GM18498 (cell line): ENCODE results near the gene NMNAT3.
A peak's percentile ranks its signal among the peaks of the same experiment; 100 is the strongest.
"Not testable (repeated sequence)": the region's sequence is repeated elsewhere in the genome, so short reads cannot be mapped to it uniquely, and the experiment has no call there.

Experiments used
- ATAC-seq: cut with Tn5 transposase; IDR thresholded peaks from one replicate; pipeline ENCODE4 v1.9.1; 2021; ENCODE audit warnings: mild to moderate bottlenecking, moderate library complexity; ENCODE audit not compliant: unreplicated experiment

NMNAT3 gene

GRCh38 chr3:139586420-139587017 lies 91.3 kb downstream of the NMNAT3 start:
- peak; percentile 93 for ATAC-seq

- no peak for ATAC-seq
These were observed 92.0 kb downstream of the NMNAT3 start for GRCh38 chr3:139585820-139586219.

- ATAC-seq = not testable (repeated sequence)
These were observed 94.1 kb downstream of the NMNAT3 start for GRCh38 chr3:139583651-139584050.

- no peak for ATAC-seq
These were observed 99.0 kb downstream of the NMNAT3 start for GRCh38 chr3:139578783-139579182.

GRCh38 chr3:139577909-139578308 lies 99.9 kb downstream of the NMNAT3 start:
- ATAC-seq = no peak

GRCh38 chr3:139577346-139577745 lies 100.4 kb downstream of the NMNAT3 start:
- ATAC-seq = no peak

GRCh38 chr3:139574026-139574947 lies 103.5 kb downstream of the NMNAT3 start:
- no peak for ATAC-seq

GRCh38 chr3:139572847-139573672 lies 104.7 kb downstream of the NMNAT3 start:
- ATAC-seq = no peak

- ATAC-seq = no peak
These were observed 106.1 kb downstream of the NMNAT3 start for GRCh38 chr3:139571711-139572110.

- no peak for ATAC-seq
These were observed 113.4 kb downstream of the NMNAT3 start for GRCh38 chr3:139564294-139564861.

- ATAC-seq = no peak
These were observed 115.7 kb downstream of the NMNAT3 start for GRCh38 chr3:139561959-139562676.

GRCh38 chr3:139561255-139561817 lies 116.4 kb downstream of the NMNAT3 start:
- no peak for ATAC-seq

GRCh38 chr3:139560411-139560810 lies 117.4 kb downstream of the NMNAT3 start:
- no peak for ATAC-seq

- ATAC-seq = no peak
These were observed 118.2 kb downstream of the NMNAT3 start for GRCh38 chr3:139559541-139559940.

- no peak for ATAC-seq
These were observed 119.2 kb downstream of the NMNAT3 start for GRCh38 chr3:139558351-139559266.

GRCh38 chr3:139557041-139557440 lies 120.7 kb downstream of the NMNAT3 start:
- ATAC-seq = no peak

- ATAC-seq = no peak
These were observed 122.5 kb downstream of the NMNAT3 start for GRCh38 chr3:139555249-139555648.

- ATAC-seq = no peak
These were observed 123.1 kb downstream of the NMNAT3 start for GRCh38 chr3:139554628-139555027.
